Neuron (in vitro differentiated cells): ENCODE results near the gene BCDIN3D.
"Not testable (repeated sequence)": the region's sequence is repeated elsewhere in the genome, so short reads cannot be mapped to it uniquely, and the experiment has no call there.

Source experiments
- H2AFZ ChIP-seq: one replicate; pipeline ENCODE4 v1.6.1; 2013; ENCODE audit warnings: low read depth, mild to moderate bottlenecking, inconsistent platforms, low read length, moderate library complexity
- H3K27me3 ChIP-seq: one replicate; pipeline ENCODE4 v1.6.1; 2013; ENCODE audit warnings: low read length; ENCODE audit not compliant: insufficient read depth
- H3K36me3 ChIP-seq: one replicate; pipeline ENCODE4 v1.6.1; 2013; ENCODE audit warnings: low read length; ENCODE audit not compliant: insufficient read depth
- H3K4me1 ChIP-seq: one replicate; pipeline ENCODE4 v1.6.1; 2013; ENCODE audit warnings: low read length; ENCODE audit not compliant: insufficient read depth
- H3K4me3 ChIP-seq: 2 replicates; pipeline ENCODE4 v1.5.1; 2013; ENCODE audit warnings: mild to moderate bottlenecking, low read length, moderate library complexity
- H3K9me3 ChIP-seq: one replicate; pipeline ENCODE4 v1.6.1; 2013; ENCODE audit warnings: low read length

The BCDIN3D gene

DNA sequence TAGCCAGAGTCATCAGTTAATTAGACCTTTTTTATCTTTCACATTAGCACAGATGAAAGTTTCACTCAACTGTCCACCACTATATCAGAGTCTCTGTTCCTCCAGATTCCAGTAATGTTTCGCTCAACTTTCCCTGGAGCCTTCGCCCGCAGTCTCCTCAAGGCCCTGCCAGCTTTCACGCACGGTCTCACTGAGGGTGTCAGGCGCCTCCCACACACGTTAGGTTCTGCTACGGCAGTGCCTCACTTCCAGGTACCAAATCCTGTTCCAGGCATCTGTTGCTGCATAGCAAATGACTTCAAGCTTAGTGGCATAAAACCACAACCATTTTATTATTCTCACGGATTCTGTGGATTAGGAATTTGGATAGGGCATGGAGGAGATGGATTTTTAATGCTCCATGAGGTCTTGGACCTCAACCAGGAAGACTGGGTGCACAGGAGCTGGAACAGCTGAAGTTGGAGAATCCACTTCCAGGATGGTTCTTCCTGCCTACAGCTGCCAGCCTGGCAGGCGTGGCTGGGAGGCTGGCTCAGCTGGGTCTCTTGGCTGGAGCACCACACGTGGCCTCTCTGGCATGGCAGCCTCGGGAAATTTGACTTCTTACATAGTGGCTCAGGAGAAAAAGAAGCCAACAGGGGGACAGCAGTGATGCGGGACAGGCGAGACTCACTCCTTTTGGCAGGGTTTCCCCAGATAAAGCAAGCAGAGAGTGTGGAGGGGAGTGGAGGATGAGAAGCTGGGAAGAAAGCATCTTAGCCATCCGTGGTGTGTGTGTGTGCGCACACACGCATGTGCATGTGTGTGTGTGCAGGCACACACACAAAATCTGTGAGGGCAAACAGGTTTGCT, 21.3 kb upstream of the BCDIN3D start:
- Histone ChIP-seq H3K9me3 (no peaks in the 10 kb centered on the region), H3K36me3 (no peaks in the 10 kb centered on the region), H3K4me1 (no peaks in the 10 kb centered on the region), H2AFZ (no peak overlapping the region), H3K4me3 (no peak overlapping the region), H3K27me3 (peaks cover 11% of the 10 kb centered on the region)

- H3K4me1 ChIP-seq, H3K27me3 ChIP-seq, H3K36me3 ChIP-seq, H3K4me3 ChIP-seq, H3K9me3 ChIP-seq, H2AFZ ChIP-seq: not testable (repeated sequence)
These were observed 18.0 kb upstream of the BCDIN3D start for GRCh38 chr12:49860921-49861320.

- H3K9me3 ChIP-seq, H3K4me3 ChIP-seq, H3K36me3 ChIP-seq, H3K27me3 ChIP-seq, H3K4me1 ChIP-seq, H2AFZ ChIP-seq: not testable (repeated sequence)
These were observed 13.0 kb upstream of the BCDIN3D start for GRCh38 chr12:49855890-49856289.

DNA sequence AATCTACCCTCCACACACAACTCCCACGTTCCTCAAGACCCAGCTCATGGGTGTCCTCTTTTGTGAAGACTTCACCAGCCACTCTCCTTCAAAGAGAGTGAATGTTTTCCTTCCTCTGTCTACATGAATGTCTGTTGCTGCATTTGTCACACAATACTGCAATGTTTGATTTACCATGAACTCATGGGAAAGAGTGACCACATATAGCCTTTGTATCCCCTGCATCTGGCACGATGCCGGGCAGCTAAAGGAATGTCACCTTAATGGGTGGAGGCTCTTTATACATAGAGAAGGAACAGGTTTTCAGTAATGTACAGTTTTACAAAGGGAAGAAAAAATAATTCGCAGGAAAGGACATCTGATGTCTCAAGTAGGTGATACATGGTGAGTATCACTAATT, 12.1 kb upstream of the BCDIN3D start:
- Histone ChIP-seq H2AFZ (no peak overlapping the region), H3K4me3 (no peak overlapping the region), H3K4me1 (no peaks in the 10 kb centered on the region), H3K9me3 (no peaks in the 10 kb centered on the region), H3K27me3 (peaks cover 7% of the 10 kb centered on the region), H3K36me3 (no peaks in the 10 kb centered on the region)

GRCh38 chr12:49853671-49854070, 10.8 kb upstream of the BCDIN3D start:
- Histone ChIP-seq H3K4me1 (no peaks in the 10 kb centered on the region), H3K36me3 (no peaks in the 10 kb centered on the region), H3K27me3 (peaks cover 7% of the 10 kb centered on the region), H2AFZ (no peak overlapping the region), H3K4me3 (no peak overlapping the region), H3K9me3 (no peaks in the 10 kb centered on the region)

DNA sequence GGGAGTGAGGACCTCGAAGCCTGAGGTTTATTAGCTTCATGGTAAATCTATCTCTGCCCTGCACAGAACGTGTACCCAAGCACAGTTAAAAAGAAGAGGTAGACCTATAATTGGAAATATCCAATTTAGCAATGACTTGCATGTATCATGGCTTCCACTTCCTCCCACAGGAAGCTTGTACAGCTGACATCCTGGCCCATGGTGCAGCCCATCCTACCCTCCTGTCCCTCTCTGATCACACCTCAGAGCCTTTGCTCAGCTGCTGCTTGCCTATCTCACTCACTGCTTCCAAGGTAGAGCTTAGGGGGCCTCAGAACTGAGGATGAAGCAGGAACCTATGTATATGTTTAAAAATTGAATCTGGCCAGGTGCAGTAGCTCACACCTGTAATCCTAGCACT, 4.3 kb upstream of the BCDIN3D start:
- Histone ChIP-seq H3K36me3 (no peaks in the 10 kb centered on the region), H3K9me3 (no peaks in the 10 kb centered on the region), H3K27me3 (peaks cover 6% of the 10 kb centered on the region), H3K4me3 (no peak overlapping the region), H3K4me1 (peaks cover 7% of the 10 kb centered on the region), H2AFZ (no peak overlapping the region)

DNA sequence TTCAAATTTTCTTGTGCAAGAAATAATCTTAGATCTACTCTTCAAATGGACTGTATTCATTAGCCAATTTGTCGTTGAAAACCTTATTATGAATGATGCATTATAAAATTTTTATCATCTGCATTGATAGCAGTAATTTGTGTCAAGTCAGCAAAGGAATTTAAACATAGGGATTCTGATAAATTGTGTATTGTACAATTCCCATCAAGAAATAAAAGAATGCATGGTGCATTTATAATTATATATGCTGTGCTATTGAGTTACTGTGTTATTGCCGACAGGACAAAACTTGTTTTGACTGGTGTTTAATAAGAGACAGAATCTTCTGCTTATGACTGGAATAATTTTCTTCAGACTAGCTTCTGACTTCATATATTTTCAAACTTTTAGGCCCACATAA, 3.1 kb upstream of the BCDIN3D start:
- Histone ChIP-seq H3K9me3 (no peaks in the 10 kb centered on the region), H3K27me3 (peaks cover 3% of the 10 kb centered on the region), H3K4me3 (no peak overlapping the region), H2AFZ (no peak overlapping the region), H3K4me1 (peaks cover 12% of the 10 kb centered on the region), H3K36me3 (no peaks in the 10 kb centered on the region)

DNA sequence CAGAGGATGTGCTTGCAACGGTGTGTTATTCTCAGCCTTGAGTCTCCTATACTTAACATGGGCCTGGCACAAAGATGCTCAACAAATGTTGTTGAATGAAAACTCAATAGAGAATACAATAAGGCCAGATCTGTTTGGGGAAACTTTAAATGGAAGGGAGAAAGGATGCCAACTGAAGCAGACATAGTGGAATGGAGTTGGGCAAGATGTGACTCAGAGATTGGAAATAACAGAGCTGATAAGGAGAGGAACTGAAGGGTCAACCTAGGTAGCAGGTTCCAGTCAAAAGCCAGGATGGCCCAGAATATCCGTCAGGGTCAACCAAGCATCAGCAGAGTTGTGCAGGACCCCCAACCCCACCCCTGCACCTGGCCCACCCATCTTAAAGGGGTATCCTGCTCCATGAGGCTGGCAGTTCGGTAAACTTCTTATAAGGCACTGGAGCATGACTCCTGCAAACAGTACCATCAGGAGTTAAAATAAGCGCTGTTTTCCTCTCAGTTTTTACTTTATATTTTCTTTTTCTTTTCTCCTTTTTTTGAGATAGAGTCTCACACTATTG, 1.1 kb upstream of the BCDIN3D start:
- Histone ChIP-seq H3K4me1 (peaks cover 12% of the 10 kb centered on the region), H3K4me3 (no peak overlapping the region), H3K36me3 (no peaks in the 10 kb centered on the region), H3K27me3 (peaks cover 3% of the 10 kb centered on the region), H3K9me3 (no peaks in the 10 kb centered on the region), H2AFZ (peak overlapping the region; percentile 79)

DNA sequence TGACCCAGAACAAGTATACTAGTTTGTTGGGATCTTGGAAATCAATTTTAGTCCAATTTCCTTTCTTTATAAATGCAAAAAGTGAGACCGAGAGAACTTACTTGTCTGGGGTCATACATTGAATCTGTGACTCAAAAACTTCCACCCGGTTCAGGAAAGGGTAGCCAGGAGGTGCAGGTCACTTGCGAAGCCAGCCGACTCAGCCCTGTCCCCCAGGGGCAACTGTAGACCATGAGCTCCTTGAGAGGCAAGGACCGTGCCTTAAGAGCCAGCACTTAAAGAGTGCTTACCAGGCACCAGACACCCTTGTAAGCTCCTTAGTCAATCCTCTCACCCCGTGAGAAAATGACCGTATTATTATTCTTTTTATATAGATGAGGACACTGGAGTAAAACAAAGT, 505 bp upstream of the BCDIN3D start:
- Histone ChIP-seq H3K4me3 (peak overlapping the region; percentile 95), H3K36me3 (peaks cover 3% of the 10 kb centered on the region), H3K9me3 (no peaks in the 10 kb centered on the region), H2AFZ (peak overlapping the region; percentile 79), H3K27me3 (peaks cover 3% of the 10 kb centered on the region), H3K4me1 (peaks cover 12% of the 10 kb centered on the region)

DNA sequence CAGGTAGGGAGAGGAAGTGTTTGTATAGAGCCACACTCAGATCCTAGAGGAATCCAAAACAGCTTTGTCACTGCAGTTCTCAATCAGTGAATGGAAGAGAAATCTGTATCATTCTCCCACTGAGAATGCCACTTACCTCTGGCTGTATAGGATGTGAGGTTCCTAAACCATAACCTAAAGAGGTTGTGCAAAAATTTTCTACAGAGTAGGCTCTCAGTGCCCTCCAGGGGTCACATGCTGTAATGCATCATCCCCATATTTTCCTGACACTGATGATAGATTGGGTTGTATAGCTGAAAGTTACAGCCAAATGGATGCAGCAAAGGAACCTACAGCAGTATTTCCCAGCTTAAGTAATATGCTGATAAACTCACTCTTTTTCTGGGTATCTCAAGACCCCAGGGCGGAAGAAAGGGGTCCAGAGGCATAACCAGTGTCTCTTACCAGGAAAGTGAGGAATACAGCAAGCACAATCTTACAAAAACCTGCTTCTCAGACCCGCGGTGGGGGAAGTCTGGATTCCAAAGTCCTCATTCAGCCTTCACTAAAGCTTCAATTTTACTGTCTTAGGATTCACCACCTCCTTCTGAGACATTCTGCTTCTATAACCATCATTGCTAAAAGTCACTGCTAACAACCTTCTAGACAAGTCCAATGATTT, 3.8 kb downstream of the BCDIN3D start:
- H3K9me3 ChIP-seq, result no peaks in the 10 kb centered on the region
- H3K4me3 ChIP-seq, result no peak overlapping the region
- H3K27me3 ChIP-seq, result no peaks in the 10 kb centered on the region
- H3K36me3 ChIP-seq, result peaks cover 8% of the 10 kb centered on the region
- H3K4me1 ChIP-seq, result peaks cover 12% of the 10 kb centered on the region
- no peak overlapping the region for H2AFZ ChIP-seq

- no peaks in the 10 kb centered on the region for H3K27me3 ChIP-seq
- no peaks in the 10 kb centered on the region for H3K9me3 ChIP-seq
- no peak overlapping the region for H3K4me3 ChIP-seq
- H3K4me1 ChIP-seq, result peaks cover 6% of the 10 kb centered on the region
- no peak overlapping the region for H2AFZ ChIP-seq
- peaks cover 1% of the 10 kb centered on the region for H3K36me3 ChIP-seq
These were observed 10.0 kb downstream of the BCDIN3D start for GRCh38 chr12:49832836-49833421.

DNA sequence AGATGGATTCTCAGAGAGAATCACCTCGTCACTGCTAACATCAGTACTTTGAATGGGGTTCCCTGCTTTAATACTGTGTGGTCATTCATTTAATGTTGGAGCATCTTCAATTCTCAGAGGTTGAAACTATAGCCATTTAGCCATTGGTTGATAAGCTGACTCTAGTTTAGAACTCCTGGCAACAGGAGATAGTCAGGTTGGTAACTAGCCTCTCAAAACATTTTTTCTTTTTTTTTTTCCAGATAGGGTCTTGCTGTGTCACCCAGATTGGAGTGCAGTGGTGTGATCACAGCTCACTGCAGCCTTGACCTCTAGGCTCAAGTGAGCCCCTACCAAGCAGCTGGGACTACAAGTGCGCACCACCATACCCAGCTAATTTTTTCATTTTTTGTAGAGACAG, 11.2 kb downstream of the BCDIN3D start:
- Histone ChIP-seq H3K27me3 (no peaks in the 10 kb centered on the region), H3K4me3 (no peak overlapping the region), H2AFZ (no peak overlapping the region), H3K36me3 (no peaks in the 10 kb centered on the region), H3K9me3 (no peaks in the 10 kb centered on the region), H3K4me1 (peaks cover 12% of the 10 kb centered on the region)
